ENCODE measurements around the gene LZTR1.

The LZTR1 gene

GRCh38 chr22:20983081-20983771 is 1.1 kb downstream of the LZTR1 start:
- no peak for DNase-seq

GRCh38 chr22:20985720-20986119 is 3.6 kb downstream of the LZTR1 start:
- DNase-seq, result no peak

- no peak for DNase-seq
These were observed 4.3 kb downstream of the LZTR1 start for GRCh38 chr22:20986365-20986764.

- no peak for DNase-seq
These were observed 5.3 kb downstream of the LZTR1 start for GRCh38 chr22:20987375-20987774.

- DNase-seq, result no peak
These were observed 6.7 kb downstream of the LZTR1 start for GRCh38 chr22:20988573-20989322.

GRCh38 chr22:20989323-20990138 is 7.4 kb downstream of the LZTR1 start:
- no peak for DNase-seq

GRCh38 chr22:20990184-20991180 is 8.4 kb downstream of the LZTR1 start:
- DNase-seq, result no peak

- no peak for DNase-seq
These were observed 9.4 kb downstream of the LZTR1 start for GRCh38 chr22:20991252-20992055.

GRCh38 chr22:20992056-20992442 is 10.0 kb downstream of the LZTR1 start:
- DNase-seq, result no peak

- no peak for DNase-seq
These were observed 10.6 kb downstream of the LZTR1 start for GRCh38 chr22:20992456-20993303.

GRCh38 chr22:20993304-20994127 is 11.4 kb downstream of the LZTR1 start:
- DNase-seq, result no peak

GRCh38 chr22:20994128-20994901 is 12.2 kb downstream of the LZTR1 start:
- DNase-seq, result no peak

GRCh38 chr22:20994902-20995241 is 12.8 kb downstream of the LZTR1 start:
- no peak for DNase-seq

GRCh38 chr22:20995329-20996030 is 13.4 kb downstream of the LZTR1 start:
- DNase-seq, result no peak

- DNase-seq, result no peak
These were observed 13.9 kb downstream of the LZTR1 start for GRCh38 chr22:20996031-20996410.

GRCh38 chr22:20996598-20997535 is 14.8 kb downstream of the LZTR1 start:
- DNase-seq, result no peak
